ENCODE measurements around the gene LANCL1. TPM values are rescaled to one million over a fixed set of nuclear protein-coding genes. Genes with fewer than 3 reads are reported as not detected.

LANCL1 gene
- polyA plus RNA-seq, 1 of the 3 experiments (the other 2 are of a cell fraction): 34.3 TPM

GRCh38 chr2:210421916-210422315 is 54.6 kb downstream of the LANCL1 start:
- Histone ChIP-seq H2AFZ (ENCODE audit: low read depth) (no peak overlapping the region), H3K9me2 (no peaks in the 10 kb centered on the region), H3K27ac (ENCODE audit: low read depth in 2 of 2, low read length in 1 of 2) (no peak overlapping the region), H3K9me3 (no peaks in the 10 kb centered on the region), H3K4me1 (ENCODE audit: control insufficient read depth in 1 of 2, insufficient read depth in 2 of 2, low read depth in 1 of 2, low read length in 1 of 2) (no peaks in the 10 kb centered on the region), H3K4me2 (no peak overlapping the region), H3K36me3 (replicated peaks in 1 of 2; ENCODE audit: control insufficient read depth in 1 of 2, insufficient read depth in 2 of 2, low read length in 1 of 2) (peaks cover 0 to 3% of the 10 kb centered on the region in 2 experiments), H3K27me3 (ENCODE audit: insufficient read depth) (no peaks in the 10 kb centered on the region), H3F3A (replicated peaks; ENCODE audit: insufficient read depth) (no peaks in the 10 kb centered on the region), H3K79me2 (ENCODE audit: insufficient read depth) (no peaks in the 10 kb centered on the region), H3K4me3 (ENCODE audit: low read depth in 2 of 2, low read length in 1 of 2) (no peak overlapping the region), H4K20me1 (ENCODE audit: insufficient read depth) (no peaks in the 10 kb centered on the region), H3K9ac (no peak overlapping the region)
- 38% methylated on average over 3 of the region's 3 CpGs for WGBS (ENCODE audit: low lambda C conversion rate)
- DNase-seq: no peak
- TF ChIP-seq MXI1 (IDR thresholded peaks at IDR 0.05; ENCODE audit: low read depth, low read length) (no peak), TCF12 (IDR thresholded peaks at IDR 0.05) (peak; percentile 52), PBX3 (IDR thresholded peaks at IDR 0.05) (peak; percentile 43)
- POLR2A ChIA-PET: no interaction called here
- CTCF ChIA-PET: interaction anchor here (0.6 kb wide), 1 partner anchor 168 kb away, joined by 3 read pairs; no protein-coding TSS in a partner anchor

- Histone ChIP-seq H3K4me2 (no peak overlapping the region), H3K4me1 (ENCODE audit: control insufficient read depth in 1 of 2, insufficient read depth in 2 of 2, low read depth in 1 of 2, low read length in 1 of 2) (no peaks in the 10 kb centered on the region), H3K9me3 (no peaks in the 10 kb centered on the region), H3K4me3 (ENCODE audit: low read depth in 2 of 2, low read length in 1 of 2) (no peak overlapping the region), H3K27me3 (ENCODE audit: insufficient read depth) (no peaks in the 10 kb centered on the region), H3K9me2 (no peaks in the 10 kb centered on the region), H4K20me1 (ENCODE audit: insufficient read depth) (no peaks in the 10 kb centered on the region), H3K27ac (ENCODE audit: low read depth in 2 of 2, low read length in 1 of 2) (no peak overlapping the region), H3K36me3 (replicated peaks in 1 of 2; ENCODE audit: control insufficient read depth in 1 of 2, insufficient read depth in 2 of 2, low read length in 1 of 2) (no peaks in the 10 kb centered on the region), H3K9ac (no peak overlapping the region), H3K79me2 (ENCODE audit: insufficient read depth) (no peaks in the 10 kb centered on the region), H2AFZ (ENCODE audit: low read depth) (no peak overlapping the region), H3F3A (replicated peaks; ENCODE audit: insufficient read depth) (no peaks in the 10 kb centered on the region)
- ChIA-PET CTCF (no interaction called here), POLR2A (no interaction called here)
- WGBS (ENCODE audit: low lambda C conversion rate): 76% methylated on average over 1 of the region's 1 CpG
- DNase-seq: no peak
- TF ChIP-seq CTCF (IDR thresholded peaks at IDR 0.05) (no peak), EZH2phosphoT487 (IDR thresholded peaks at IDR 0.05; ENCODE audit: borderline replicate concordance, low read depth) (no peak), PBX3 (IDR thresholded peaks at IDR 0.05) (no peak), NRF1 (IDR thresholded peaks at IDR 0.05; ENCODE audit: low read depth, low read length) (no peak), MXI1 (IDR thresholded peaks at IDR 0.05; ENCODE audit: low read depth, low read length) (no peak), MAX (IDR thresholded peaks at IDR 0.05; ENCODE audit: low read depth) (no peak), SIN3A (IDR thresholded peaks at IDR 0.05; ENCODE audit: borderline replicate concordance, low read depth, low read length) (no peak), TCF12 (IDR thresholded peaks at IDR 0.05) (no peak), TEAD4 (IDR thresholded peaks at IDR 0.05; ENCODE audit: borderline replicate concordance, insufficient read depth) (no peak), RFX5 (IDR thresholded peaks at IDR 0.05; ENCODE audit: low read length) (no peak), GABPA (IDR thresholded peaks at IDR 0.05; ENCODE audit: low read depth) (no peak), RXRA (IDR thresholded peaks at IDR 0.05; ENCODE audit: borderline replicate concordance, low read depth) (no peak), MEF2A (IDR thresholded peaks at IDR 0.05; ENCODE audit: borderline replicate concordance, low read depth) (no peak), ELF1 (IDR thresholded peaks at IDR 0.05) (no peak)
Measured at GRCh38 chr2:210412660-210413059, 63.9 kb downstream of the LANCL1 start.

Data from SK-N-SH (cell line).